AG10803 (cell line): ENCODE results near the gene HAND2.

Experiments
- DNase-seq: peaks from one replicate; pipeline ENCODE4 v3.0.0; 2010; ENCODE audit warnings: low read depth
- H3K4me3 ChIP-seq: 2 replicates; pipeline ENCODE4 v1.5.1; 2011; ENCODE audit warnings: mild to moderate bottlenecking, low read length, control low read depth
- CTCF ChIP-seq: conservative IDR thresholded peaks from 2 replicates; pipeline ENCODE4 v1.5.1; 2011; ENCODE audit warnings: mild to moderate bottlenecking, low read length, control low read depth, inconsistent platforms

The HAND2 gene

GRCh38 chr4:173504181-173504503 is 25.9 kb downstream of the HAND2 start:
- no peak overlapping the region for H3K4me3 ChIP-seq
- no peak for TF ChIP-seq CTCF
- DNase-seq = no peak

GRCh38 chr4:173503330-173504180 is 26.5 kb downstream of the HAND2 start:
- DNase-seq = no peak
- TF ChIP-seq CTCF = no peak
- H3K4me3 ChIP-seq = no peak overlapping the region

DNA sequence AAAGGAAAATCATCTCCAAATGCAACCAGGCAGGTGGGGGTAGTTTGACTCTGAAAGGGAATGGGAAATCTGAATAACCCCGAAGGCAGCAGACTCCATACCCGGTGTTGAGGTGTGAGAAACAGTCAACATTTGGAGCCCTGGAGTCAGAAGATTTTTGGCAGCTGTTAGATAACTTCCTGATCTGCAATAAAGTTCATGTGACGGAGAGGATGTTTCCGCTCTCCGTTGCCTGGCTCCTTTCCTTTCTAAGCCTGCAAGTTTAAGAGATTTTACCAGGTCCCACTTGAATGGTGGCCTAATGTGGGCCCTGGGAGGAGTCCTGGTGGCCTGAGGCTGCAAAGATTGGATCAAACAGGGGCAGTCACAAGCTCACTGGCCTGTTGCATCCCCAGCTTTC is 27.7 kb downstream of the HAND2 start:
- no peak for TF ChIP-seq CTCF
- no peak overlapping the region for H3K4me3 ChIP-seq
- DNase-seq = no peak

- H3K4me3 ChIP-seq = no peak overlapping the region
- no peak for TF ChIP-seq CTCF
- DNase-seq = no peak
Observed at GRCh38 chr4:173501592-173502150, 28.4 kb downstream of the HAND2 start.

DNA sequence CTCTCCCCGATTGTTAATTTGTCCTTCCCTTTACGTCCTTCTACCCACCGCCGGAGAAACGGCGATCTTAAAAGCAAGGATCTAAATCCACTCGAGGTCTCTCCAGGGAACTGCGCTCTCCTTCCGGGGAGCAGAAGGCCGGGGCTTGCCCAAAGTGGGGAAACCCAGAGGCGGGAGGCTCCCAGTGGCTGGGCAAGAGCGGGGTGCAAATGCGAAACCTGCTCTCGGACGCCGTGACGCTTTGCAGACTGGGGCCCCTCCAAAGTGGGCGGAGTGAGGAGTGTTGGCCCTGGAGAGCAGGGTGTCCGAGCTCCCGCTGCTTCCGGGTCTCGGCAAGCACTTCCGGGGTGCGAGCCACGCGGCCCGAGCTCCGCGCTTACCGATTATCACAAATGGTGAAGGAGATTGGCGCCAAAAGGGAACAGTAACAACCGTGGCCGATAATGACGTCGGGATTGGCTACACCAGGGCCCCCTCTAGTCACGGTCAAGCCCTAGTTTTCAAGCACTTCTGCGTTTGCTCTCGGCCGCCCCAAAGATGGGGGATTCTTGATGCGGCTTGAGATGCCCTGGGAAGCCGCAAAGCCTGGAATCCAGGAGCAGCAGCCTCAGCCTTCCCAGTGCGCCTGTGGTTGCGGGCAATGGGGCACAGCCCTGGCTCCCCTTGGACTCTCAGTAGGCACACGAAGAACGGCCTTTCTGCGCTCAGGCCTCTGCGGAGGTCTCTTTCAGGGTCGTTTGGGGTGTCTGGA is 29.0 kb downstream of the HAND2 start:
- DNase-seq = no peak
- no peak for TF ChIP-seq CTCF
- H3K4me3 ChIP-seq = no peak overlapping the region

DNA sequence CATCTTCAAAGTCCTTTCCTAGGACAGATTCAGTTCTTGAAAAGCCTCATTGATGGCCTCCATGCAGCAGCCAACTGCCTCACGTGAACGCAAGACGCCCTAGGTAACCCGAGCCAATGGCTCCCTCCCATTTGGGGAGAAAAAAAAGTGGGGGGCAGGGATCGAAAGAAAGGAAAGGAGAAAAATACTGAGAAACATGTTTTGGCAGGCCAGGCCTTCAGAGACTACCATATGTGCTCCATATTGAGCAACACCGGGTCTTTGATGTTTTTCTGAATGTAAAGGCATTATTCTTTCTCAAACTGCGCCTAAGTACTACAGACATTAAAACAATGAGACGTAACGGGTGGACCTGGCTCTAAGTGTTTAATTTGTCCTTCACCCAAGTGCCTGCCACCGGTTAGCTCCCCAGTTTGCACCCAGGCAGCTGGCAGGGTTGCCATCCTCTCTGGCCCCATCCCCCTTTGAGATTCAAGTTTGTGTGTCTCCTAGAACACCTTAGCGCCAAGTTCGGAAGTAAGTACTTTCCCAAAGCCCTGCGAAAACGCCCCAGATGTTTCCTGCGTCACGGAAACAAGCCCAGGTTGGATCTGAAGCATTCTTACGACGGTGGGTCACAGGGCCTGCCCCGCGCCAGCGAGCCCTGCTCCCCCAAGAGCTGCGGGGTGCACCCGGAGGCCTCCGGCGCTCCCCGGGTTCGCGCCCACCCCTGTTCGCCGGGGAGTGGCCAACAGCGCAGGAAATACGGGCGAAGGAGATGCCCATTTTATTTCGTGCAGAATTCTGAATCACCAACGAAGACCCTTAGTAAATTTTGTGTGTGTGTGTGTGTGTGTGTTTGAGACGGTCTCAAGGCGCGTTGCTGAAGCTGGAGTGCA is 30.1 kb downstream of the HAND2 start:
- DNase-seq = no peak
- H3K4me3 ChIP-seq = no peak overlapping the region
- no peak for TF ChIP-seq CTCF
